Measurements from ENCODE around the gene SLC16A7.

Gene SLC16A7

GRCh38 chr12:59811991-59812390 lies 216.2 kb downstream of the SLC16A7 start:
- DNase-seq (ENCODE audit: low read depth), result no peak
- H3K4me3 ChIP-seq (ENCODE audit: low read depth, low read length), result no peak overlapping the region
- TF ChIP-seq CTCF (IDR thresholded peaks at IDR 0.05; ENCODE audit: low read depth, low read length, missing control alignments), result no peak
- in situ Hi-C loops (cut with HindIII; ENCODE audit: low sequenced_read_pairs), result no loop called here

- DNase-seq (ENCODE audit: low read depth), result no peak
- no peak overlapping the region for H3K4me3 ChIP-seq (ENCODE audit: low read depth, low read length)
- no peak for TF ChIP-seq CTCF (IDR thresholded peaks at IDR 0.05; ENCODE audit: low read depth, low read length, missing control alignments)
- in situ Hi-C loops (cut with HindIII; ENCODE audit: low sequenced_read_pairs), result no loop called here
Observed at GRCh38 chr12:59812716-59813115, 216.9 kb downstream of the SLC16A7 start.

- DNase-seq (ENCODE audit: low read depth), result no peak
- H3K4me3 ChIP-seq (ENCODE audit: low read depth, low read length), result no peak overlapping the region
- TF ChIP-seq CTCF (IDR thresholded peaks at IDR 0.05; ENCODE audit: low read depth, low read length, missing control alignments), result no peak
- in situ Hi-C loops (cut with HindIII; ENCODE audit: low sequenced_read_pairs), result no loop called here
Observed at GRCh38 chr12:59820594-59821011, 224.8 kb downstream of the SLC16A7 start.

- no peak overlapping the region for H3K4me3 ChIP-seq (ENCODE audit: low read depth, low read length)
- no peak for TF ChIP-seq CTCF (IDR thresholded peaks at IDR 0.05; ENCODE audit: low read depth, low read length, missing control alignments)
- no peak for DNase-seq (ENCODE audit: low read depth)
- in situ Hi-C loops (cut with HindIII; ENCODE audit: low sequenced_read_pairs), result no loop called here
Observed at GRCh38 chr12:59823567-59823966, 227.7 kb downstream of the SLC16A7 start.

- no peak for TF ChIP-seq CTCF (IDR thresholded peaks at IDR 0.05; ENCODE audit: low read depth, low read length, missing control alignments)
- in situ Hi-C loops (cut with HindIII; ENCODE audit: low sequenced_read_pairs), result no loop called here
- DNase-seq (ENCODE audit: low read depth), result no peak
- H3K4me3 ChIP-seq (ENCODE audit: low read depth, low read length), result no peak overlapping the region
Observed at GRCh38 chr12:59827767-59828166, 231.9 kb downstream of the SLC16A7 start.

- DNase-seq (ENCODE audit: low read depth), result no peak
- TF ChIP-seq CTCF (IDR thresholded peaks at IDR 0.05; ENCODE audit: low read depth, low read length, missing control alignments), result no peak
- no peak overlapping the region for H3K4me3 ChIP-seq (ENCODE audit: low read depth, low read length)
- in situ Hi-C loops (cut with HindIII; ENCODE audit: low sequenced_read_pairs), result no loop called here
Observed at GRCh38 chr12:59828521-59828920, 232.7 kb downstream of the SLC16A7 start.

GRCh38 chr12:59833408-59833807 lies 237.6 kb downstream of the SLC16A7 start:
- TF ChIP-seq CTCF (IDR thresholded peaks at IDR 0.05; ENCODE audit: low read depth, low read length, missing control alignments), result no peak
- DNase-seq (ENCODE audit: low read depth), result no peak
- in situ Hi-C loops (cut with HindIII; ENCODE audit: low sequenced_read_pairs), result no loop called here
- no peak overlapping the region for H3K4me3 ChIP-seq (ENCODE audit: low read depth, low read length)
